ENCODE data around the gene EIF2B4. TPM values are rescaled to one million over a fixed set of nuclear protein-coding genes. Genes with fewer than 3 reads are reported as not detected.
A peak's percentile ranks its signal among the peaks of the same experiment; 100 is the strongest.

The EIF2B4 gene
- total and polyA plus RNA-seq, 9 of the 15 experiments (the other 6 are each of a cell fraction or from before 2014, with no cell fraction given), result 29.7 to 80.3 (median 58.9) TPM

DNA sequence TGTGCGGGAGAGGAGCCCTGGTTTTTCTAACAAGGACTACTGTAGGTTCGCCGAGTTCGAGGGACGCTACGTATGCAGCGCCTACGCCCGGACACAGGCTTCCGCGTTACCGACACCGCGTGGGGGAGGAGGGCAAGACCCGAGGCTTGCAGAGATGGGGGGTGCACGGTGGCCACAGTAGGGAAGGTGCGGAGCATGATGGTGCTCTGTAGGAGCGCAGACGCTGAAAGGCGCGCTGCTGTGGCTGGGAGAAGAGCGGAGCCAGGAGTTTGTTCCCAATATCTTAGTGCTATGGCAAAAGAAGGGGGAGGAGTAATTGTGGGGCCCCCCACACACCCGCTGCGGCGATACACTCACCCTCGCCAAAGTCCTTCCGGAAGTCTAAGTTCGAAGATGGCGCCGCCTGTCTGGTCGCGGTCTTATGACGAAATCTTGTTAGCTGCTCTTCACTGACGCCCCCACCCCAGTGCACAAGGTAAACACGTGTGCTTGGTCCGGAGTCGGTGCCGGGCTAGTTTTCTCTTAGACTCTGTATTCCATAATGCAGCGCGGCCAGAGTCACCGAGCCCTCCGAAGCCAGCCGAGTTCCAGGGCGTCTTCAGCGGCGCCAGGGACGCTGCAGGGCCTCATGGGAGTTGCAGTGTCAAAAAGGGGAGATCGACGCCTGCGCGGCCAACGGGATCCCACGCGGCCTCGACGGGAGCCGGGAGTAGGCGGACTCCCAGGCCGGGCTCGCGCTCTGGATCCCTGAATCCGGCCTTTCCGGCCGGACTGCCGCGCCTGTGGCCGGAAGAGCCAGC lies 13.6 kb downstream of the EIF2B4 start, which contains the start of gene GTF3C2 (continued):
- no peak for TF ChIP-seq ZFP36 (IDR thresholded peaks at IDR 0.05; ENCODE audit: low read depth, low read length, partially characterized antibody)
- TF ChIP-seq BMI1 (IDR thresholded peaks at IDR 0.05; ENCODE audit: low read length), result 0 out of 2 replicates have a peak, but pooled peaks have one; percentile 38
- TF ChIP-seq NR2F6 (CRISPR knock-in tag; IDR thresholded peaks at IDR 0.05), result no peak
- no peak for TF ChIP-seq MAFG (tag; conservative IDR thresholded peaks at IDR 0.05)
- peak; percentile 80 for TF ChIP-seq ATF1 (CRISPR knock-in tag; IDR thresholded peaks at IDR 0.05)
- peak; percentile 99 for TF ChIP-seq ATF1 (tag; IDR thresholded peaks at IDR 0.05)
- peak; percentile 37 to 76; a peak in 2 of 4 replicates for TF ChIP-seq SIN3A (IDR thresholded peaks at IDR 0.05; ENCODE audit: borderline replicate concordance in 2 of 2, control insufficient read depth in 1 of 2, low read depth in 2 of 2, low read length in 2 of 2)
- TF ChIP-seq SMAD2 (IDR thresholded peaks at IDR 0.05; ENCODE audit: low read depth, low read length), result no peak
- TF ChIP-seq, protein P1, sequence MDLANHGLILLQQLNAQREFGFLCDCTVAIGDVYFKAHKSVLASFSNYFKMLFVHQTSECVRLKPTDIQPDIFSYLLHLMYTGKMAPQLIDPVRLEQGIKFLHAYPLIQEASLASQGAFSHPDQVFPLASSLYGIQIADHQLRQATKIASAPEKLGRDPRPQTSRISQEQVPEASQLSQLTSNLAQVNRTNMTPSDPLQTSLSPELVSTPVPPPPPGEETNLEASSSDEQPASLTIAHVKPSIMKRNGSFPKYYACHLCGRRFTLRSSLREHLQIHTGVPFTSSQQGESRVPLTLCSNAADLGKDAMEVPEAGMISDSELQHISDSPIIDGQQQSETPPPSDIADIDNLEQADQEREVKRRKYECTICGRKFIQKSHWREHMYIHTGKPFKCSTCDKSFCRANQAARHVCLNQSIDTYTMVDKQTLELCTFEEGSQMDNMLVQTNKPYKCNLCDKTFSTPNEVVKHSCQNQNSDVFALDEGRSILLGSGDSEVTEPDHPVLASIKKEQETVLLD (IDR thresholded peaks at IDR 0.05), result peak; percentile 28; the same call in 1 of the 2 replicates
- no peak for TF ChIP-seq ZNF274 (IDR thresholded peaks at IDR 0.05; ENCODE audit: borderline replicate concordance, low read depth, low read length)
- peak; percentile 40 for TF ChIP-seq MBD2 (IDR thresholded peaks at IDR 0.05; ENCODE audit: borderline replicate concordance, low read depth)
- peak; percentile 47; the same call in 1 of the 2 replicates for TF ChIP-seq GTF2F1 (IDR thresholded peaks at IDR 0.05; ENCODE audit: low read depth, low read length)
- no peak; a peak in 1 of 4 replicates for TF ChIP-seq ETV6 (IDR thresholded peaks at IDR 0.05; ENCODE audit: borderline replicate concordance in 1 of 2, low read depth in 2 of 2, low read length in 1 of 2)
- no peak for TF ChIP-seq ETV6 (CRISPR knock-in tag; IDR thresholded peaks at IDR 0.05; ENCODE audit: borderline replicate concordance)
- no peak for TF ChIP-seq KDM1A (IDR thresholded peaks at IDR 0.05)
- TF ChIP-seq CBFB (CRISPR knock-in tag; IDR thresholded peaks at IDR 0.05), result no peak
- TF ChIP-seq ZNF830 (CRISPR knock-in tag; IDR thresholded peaks at IDR 0.05), result peak; percentile 61; the same call in 1 of the 2 replicates
- TF ChIP-seq, protein P2, sequence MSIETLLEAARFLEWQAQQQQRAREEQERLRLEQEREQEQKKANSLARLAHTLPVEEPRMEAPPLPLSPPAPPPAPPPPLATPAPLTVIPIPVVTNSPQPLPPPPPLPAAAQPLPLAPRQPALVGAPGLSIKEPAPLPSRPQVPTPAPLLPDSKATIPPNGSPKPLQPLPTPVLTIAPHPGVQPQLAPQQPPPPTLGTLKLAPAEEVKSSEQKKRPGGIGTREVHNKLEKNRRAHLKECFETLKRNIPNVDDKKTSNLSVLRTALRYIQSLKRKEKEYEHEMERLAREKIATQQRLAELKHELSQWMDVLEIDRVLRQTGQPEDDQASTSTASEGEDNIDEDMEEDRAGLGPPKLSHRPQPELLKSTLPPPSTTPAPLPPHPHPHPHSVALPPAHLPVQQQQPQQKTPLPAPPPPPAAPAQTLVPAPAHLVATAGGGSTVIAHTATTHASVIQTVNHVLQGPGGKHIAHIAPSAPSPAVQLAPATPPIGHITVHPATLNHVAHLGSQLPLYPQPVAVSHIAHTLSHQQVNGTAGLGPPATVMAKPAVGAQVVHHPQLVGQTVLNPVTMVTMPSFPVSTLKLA (conservative IDR thresholded peaks at IDR 0.05), result peak; percentile 98 to 99
- TF ChIP-seq KLF13 (tag; IDR thresholded peaks at IDR 0.05; ENCODE audit: borderline replicate concordance, low read depth), result peak; percentile 16; the same call in 1 of the 2 replicates
- no peak for TF ChIP-seq RBM15 (IDR thresholded peaks at IDR 0.05; ENCODE audit: insufficient read depth, low read length)

All from K562 (cell line).